T47D (cell line): ENCODE results near the gene ARHGAP5.

Experiments
- DNase-seq, 2 experiments: peaks; one replicate each; pipeline versions ENCODE4 v3.0.0 to v3.0.0-alpha.2; 2011 to 2012; ENCODE audit warnings: low read depth in 1 of 2, low spot score in 1 of 2
- JUND ChIP-seq: IDR thresholded peaks from 2 replicates; pipeline ENCODE4 v1.6.1; 2012; ENCODE audit warnings: low read depth
- in situ Hi-C: cut with HindIII; loops from 2 replicates; pipeline ENCODE4 v1.10.0; 2016; ENCODE audit warnings: low sequenced_read_pairs, low pct_unique_long_range_greater_than_20kb

Gene ARHGAP5

DNA sequence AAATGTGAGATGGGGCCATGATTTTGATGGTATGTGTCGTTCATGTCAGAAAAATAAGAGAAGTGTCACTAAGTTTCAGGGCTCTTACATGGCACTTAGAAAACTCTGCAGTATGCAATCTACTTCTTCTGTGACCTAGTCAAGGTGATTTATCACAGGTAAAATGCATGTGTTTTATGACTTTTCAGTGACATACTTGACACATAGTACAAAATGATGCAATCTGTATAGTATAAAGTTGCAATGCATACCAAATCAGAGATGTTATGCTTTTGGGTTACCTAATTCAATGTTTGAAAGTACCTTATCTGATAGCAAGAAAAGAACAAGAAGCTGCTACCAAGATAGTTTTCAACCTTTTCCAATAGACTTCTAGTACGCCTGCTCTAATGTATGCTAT is 21.9 kb upstream of the ARHGAP5 start:
- no peak for DNase-seq
- in situ Hi-C loops: no loop called here
- TF ChIP-seq JUND: no peak

DNA sequence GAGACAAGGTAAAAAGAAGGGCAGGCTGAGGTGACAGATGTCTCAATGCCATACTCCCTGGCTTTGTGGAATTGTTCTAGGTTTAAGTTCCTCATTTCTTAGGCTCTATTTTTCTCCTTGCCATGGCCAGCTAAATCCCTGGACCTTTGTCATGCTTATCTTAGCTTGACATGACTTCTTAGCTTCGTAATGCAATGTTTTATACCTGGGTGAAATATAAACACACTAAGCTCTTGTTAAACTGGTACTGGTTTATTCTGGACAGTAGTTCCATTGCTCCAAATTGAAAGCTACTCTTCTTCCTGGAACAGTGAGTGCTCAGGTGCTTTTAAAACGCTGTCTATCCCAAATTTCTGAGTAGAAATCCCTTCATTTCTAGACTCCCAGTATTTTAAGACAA is 17.4 kb upstream of the ARHGAP5 start:
- peak in 1 of 2 experiments; percentile 19 for DNase-seq
- in situ Hi-C loops: no loop called here
- no peak for TF ChIP-seq JUND

DNA sequence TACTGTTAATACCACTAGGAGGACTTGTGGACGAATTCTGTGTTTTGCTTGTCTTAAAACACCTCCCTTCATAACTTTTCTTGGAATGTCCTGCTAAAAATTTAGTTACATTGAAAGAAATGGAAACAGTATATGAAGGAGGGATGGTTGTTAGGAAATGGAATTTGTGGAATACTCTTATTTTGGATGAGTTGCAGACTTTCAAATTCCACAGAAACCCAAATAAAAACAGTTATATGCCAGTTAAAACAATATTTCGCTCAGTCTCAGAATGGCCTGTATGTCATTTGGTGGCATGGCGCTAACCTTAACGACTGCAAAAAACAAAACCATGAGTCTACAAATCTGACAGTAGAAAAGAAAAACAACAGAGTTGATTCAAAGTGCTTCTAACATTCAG is 12.2 kb upstream of the ARHGAP5 start:
- no peak for DNase-seq
- no peak for TF ChIP-seq JUND
- in situ Hi-C loops: no loop called here

DNA sequence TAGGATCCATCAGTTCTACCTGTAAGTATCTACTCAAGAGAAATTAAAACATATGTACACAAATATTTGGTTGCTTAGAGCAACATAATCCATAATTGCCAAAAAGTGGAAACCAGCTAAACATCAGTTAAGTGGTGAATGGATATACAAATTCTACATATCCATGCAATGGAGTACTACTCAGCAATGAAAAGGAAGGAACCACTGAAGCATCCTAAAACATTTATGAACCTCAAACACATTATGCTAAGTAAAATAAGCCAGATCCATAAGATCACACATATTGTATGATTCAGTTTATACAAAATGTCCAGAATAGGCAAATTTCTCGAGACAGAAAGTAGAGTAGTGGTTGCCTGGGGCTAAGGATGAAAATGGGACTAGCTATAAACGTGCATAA is 8.4 kb upstream of the ARHGAP5 start:
- TF ChIP-seq JUND: no peak
- DNase-seq: no peak
- in situ Hi-C loops: no loop called here

- DNase-seq: no peak
- in situ Hi-C loops: no loop called here
- TF ChIP-seq JUND: no peak
Observed at GRCh38 chr14:32070282-32070681, 6.8 kb upstream of the ARHGAP5 start.

- no peak for TF ChIP-seq JUND
- in situ Hi-C loops: no loop called here
- DNase-seq: no peak
Observed at GRCh38 chr14:32072676-32073075, 4.4 kb upstream of the ARHGAP5 start.

- in situ Hi-C loops: no loop called here
- TF ChIP-seq JUND: no peak
- peak; percentile 55 to 92 for DNase-seq
Observed at GRCh38 chr14:32073537-32074189, 3.4 kb upstream of the ARHGAP5 start.

- in situ Hi-C loops: no loop called here
Observed at GRCh38 chr14:32074887-32075572, 2.1 kb upstream of the ARHGAP5 start.

DNA sequence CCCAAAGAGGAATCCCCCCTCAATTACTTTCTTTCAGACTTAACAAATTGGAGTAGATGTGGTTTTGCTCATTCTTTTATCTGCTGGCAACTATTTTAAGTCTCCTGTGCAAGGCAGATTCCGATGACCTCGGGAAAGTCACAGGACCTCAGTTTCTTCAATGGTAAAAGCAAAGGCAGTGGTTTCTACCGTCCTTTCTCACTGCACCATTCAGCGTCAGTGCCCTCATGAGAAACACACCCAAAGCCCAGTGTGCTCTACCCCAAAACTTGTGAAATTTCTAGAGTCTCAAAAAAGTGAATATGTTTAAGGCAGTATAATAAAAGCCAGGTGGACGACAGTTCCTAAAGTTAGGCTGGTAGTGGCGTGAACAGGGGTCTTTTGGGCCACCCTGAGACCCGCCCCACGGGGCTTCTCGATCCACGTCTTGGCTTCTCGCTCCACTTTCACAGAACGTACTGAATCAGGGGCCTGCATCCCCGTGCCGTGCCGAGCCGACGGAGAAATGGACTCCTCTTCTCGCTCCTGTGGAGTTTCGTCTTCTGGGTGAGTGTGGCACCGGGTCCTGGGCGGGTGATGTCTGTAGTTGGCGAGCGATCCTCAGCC is 1.3 kb upstream of the ARHGAP5 start:
- no peak for TF ChIP-seq JUND
- DNase-seq: peak in 1 of 2 experiments; percentile 45
- in situ Hi-C loops: no loop called here

More at GRCh38 chr14:32074887-32075572, 2.1 kb upstream of the ARHGAP5 start:
- no peak for DNase-seq
- no peak for TF ChIP-seq JUND

GRCh38 chr14:32076278-32077080 is 625 bp upstream of the ARHGAP5 start:
- peak; percentile 86 to 99 for DNase-seq
- no peak for TF ChIP-seq JUND
- in situ Hi-C loops: no loop called here

DNA sequence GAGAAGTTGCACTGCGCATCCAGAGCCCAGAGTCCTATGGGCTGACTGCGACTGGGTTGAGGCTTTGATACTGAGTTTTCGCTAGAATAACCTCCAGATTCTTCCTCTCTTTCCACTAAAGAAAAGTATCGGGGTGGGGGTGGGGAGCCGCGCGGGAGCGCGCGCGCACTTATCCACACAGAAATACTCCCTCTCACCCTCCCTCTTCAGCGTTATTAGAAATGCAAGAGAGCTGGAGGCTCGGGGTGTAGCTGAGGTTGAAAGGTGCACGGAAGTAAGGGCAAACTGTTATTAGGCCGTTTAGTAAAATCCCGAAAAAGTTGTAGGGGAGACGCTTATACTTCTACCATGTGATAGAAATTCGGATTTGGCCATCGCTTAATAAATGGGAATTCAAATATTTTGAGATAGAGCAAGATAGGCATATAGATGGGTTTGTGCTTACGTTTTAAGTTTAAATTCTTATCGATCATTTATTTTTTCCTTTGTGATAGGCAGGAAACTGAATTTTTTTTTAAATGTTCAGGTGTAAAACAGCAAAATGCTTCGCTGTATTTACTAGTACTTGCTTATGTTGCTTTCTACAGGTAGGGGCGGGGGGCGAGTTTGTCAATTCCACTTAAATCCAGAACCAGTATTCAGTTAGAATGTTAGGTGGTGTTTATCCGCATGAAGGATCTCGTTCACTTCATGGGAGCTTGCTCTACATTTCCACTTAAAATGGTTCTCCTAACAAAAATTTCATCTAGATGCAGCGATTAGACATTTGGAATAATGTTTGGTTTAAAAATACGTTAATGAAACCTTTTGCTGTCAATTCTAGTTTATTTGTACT is 1.1 kb downstream of the ARHGAP5 start:
- DNase-seq: peak; percentile 39 to 74

GRCh38 chr14:32078858-32079216 is 1.7 kb downstream of the ARHGAP5 start:
- no peak for DNase-seq
- no peak for TF ChIP-seq JUND
- in situ Hi-C loops: no loop called here

More for the DNA sequence above, 1.1 kb downstream of the ARHGAP5 start:
- in situ Hi-C loops: no loop called here
- TF ChIP-seq JUND: no peak
